HuH-7 (cell line): ENCODE measurements around the gene SELENOF.
"Not testable (repeated sequence)": the region's sequence is repeated elsewhere in the genome, so short reads cannot be mapped to it uniquely, and the experiment has no call there.

Experiments
- DNase-seq: peaks from one replicate; pipeline ENCODE4 v3.0.0; 2011; ENCODE audit warnings: low spot score

Gene SELENOF

DNA sequence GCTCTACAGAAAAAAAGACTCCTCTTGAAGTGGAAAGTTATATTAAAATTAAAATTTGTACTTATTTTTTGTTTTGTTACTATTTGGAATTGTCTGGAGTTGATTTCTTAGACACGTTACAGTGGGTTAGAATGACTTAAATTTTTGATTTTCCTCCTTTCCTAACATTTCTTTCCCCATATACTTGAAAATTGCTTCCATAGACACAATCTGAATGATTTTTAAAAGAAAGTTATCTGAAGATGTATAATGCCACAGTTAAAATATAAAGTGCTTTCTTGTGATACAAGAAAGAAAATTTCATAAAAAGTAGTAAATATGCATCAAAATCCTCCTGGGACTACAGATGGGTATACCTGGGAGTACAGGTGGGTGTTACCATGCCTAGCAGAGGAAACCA is 2.8 kb upstream of the SELENOF start:
- DNase-seq, result no peak

DNA sequence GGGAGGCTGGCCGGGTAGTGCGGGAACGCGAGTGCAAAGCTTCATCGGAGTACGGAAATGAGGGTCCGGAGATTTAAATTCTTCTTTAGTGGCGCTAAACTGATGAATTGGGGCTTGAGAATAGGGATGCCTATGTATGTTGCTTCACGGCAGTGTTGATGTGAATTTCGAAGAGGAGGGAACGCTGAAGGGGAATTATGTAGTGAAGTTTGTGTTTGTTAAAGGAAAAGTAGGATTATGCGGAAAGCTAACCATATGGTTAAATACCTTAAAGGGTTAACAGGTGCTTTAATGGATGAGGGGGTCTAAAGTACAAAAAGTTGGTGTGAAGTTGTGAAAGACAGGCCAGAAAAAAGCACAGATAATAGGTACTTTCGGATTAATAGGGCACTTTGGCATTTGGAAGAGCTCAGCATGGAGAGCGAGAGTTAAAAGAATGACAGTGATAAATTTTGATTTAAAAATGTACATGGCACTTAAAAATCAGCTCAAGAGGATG is 1.9 kb upstream of the SELENOF start:
- no peak for DNase-seq

DNA sequence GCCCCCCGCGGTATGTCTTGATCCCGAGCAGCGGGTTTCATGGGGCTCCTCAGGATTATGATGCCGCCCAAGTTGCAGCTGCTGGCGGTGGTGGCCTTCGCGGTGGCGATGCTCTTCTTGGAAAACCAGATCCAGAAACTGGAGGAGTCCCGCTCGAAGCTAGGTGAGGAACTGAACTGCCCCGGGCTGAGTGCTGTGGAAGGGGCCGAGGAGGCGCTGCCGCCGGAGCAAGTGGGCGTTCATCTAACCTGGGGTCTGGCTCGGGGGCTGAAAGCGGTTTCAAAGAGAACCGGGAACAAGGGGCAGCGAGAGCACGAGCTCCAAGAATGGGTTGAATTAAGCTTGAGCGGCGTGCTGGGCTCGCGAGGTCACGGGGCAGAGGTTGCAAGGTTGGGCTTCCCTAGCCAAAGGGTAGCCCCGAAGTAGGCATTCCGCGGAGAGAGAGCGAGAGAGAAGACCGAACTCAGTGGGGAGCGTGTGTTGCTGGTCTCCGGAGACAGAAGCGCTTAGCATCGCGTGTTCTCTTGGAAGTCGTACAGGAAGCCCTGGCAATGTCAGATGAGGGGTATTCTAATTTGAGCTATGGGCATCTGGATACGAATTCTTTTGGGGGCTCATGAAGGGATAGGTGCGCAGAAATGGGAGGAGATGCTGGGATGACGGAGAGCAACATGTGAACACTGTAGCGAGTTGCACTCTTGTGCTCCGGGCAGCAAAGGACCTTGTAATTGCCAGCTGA is 1.2 kb upstream of the SELENOF start:
- DNase-seq, result peak; percentile 38

DNA sequence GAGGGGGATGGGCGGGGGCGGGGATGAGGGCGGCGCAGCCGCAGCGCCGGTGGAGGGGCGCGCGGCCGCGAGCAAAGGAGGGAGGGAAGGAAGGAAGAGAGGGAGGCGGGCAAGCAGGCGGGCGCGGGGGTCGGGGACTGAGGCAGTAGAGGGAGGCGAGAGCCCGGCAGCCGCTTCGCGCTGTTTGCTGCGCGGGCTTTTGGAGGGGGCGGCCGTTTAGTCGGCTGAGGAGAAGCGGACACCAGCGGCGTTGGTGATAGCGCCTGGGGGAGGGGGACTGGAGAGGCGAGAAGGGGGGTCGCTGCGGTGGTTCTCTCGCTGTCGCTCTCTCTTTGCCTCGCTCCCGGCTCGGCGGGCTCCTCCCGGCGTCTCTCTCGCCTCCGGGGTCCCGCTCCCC is 673 bp upstream of the SELENOF start, which contains the start of gene HS2ST1:
HS2ST1 (plus strand) TSS at position 35 of the 397 bp plus-strand sequence.
- DNase-seq, result peak; percentile 26

DNA sequence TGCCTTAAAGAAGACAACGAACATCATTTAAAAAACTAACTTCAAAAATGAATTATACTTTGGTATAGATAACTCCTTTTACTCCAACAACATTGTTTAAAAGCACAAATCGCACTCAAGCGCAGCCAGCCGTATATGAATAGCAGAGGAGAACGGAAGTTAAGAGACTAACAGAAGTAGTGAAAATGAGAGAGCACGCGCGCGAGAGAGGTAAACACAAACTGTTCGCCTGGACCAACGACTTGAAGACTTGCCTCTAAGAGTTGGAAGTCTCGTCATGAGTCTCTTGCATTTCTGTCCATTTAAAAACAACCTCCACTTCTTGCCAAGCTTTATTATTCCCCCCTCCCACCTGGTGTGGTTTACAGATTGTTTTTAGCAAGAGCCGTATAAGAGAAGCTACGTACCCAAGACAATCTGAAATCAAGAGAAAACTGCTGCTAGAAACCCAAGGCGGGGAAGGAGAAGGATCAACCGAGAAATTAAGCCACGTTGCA is 479 bp downstream of the SELENOF start:
- DNase-seq, result no peak

DNA sequence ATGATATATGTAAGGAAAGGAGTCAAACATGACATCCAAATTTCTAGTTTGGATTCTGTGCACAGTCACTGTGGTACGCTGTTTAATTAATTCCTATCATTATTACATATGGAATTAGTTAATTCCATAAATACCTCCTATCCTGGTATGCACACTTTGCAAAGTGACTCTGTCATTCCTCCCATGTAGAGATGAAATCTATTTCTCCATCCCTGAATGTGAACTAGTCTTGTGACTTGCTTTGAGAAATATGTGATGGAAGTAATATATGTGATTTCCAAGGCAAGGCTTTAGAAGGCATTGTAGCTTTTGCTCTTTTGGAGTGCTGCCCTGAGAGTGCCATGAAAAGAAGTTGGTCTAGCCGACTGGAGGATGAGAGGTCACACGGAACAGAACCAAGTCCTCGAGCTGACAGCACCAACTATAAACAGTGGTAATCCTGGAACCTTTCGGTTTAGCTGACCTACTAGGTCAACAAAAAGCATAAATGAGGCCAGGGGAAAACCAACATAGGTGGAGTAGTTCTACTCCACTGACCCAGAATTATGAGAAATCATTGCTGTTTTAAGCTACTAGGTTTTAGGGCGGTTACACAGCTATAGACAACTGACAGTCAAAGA is 1.5 kb downstream of the SELENOF start:
- DNase-seq, result no peak

DNA sequence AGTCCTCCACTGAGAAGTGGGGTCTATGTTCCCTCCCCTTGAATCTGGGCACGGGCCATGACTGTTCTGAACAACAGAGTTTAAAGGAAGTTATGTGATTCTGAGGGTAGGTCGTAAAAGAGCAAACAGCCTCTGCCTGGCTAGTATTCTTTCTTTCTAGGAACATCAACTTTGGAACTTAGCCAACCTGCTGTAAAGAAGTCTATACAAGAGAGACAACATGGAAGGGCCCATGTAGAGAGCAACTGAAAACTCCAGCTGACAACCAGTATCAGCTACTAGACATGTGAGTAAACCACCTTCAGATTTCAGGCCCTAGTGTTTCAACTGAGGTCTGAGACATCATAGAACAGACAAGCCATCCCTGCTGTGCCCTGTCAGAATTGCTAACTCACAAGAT is 7.5 kb downstream of the SELENOF start:
- peak; percentile 38 for DNase-seq

DNA sequence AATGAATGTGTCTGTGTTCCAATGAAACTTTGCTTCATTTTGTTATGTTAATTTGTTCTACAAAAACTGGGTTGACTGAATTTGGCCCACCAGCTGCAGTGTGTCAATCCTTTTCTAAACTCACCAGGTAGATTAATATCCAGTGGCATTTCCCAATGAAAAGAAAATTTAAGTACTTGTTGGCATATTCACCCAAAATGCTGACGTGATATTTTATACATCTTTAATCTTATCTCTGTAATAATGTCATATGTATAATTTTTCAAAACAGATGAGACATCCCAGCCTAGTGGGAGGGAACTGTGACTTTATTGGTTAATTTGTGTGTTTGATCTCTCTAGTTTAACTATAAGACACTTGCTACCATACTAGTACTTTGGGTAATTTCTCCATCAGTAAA is 8.1 kb downstream of the SELENOF start:
- no peak for DNase-seq

DNA sequence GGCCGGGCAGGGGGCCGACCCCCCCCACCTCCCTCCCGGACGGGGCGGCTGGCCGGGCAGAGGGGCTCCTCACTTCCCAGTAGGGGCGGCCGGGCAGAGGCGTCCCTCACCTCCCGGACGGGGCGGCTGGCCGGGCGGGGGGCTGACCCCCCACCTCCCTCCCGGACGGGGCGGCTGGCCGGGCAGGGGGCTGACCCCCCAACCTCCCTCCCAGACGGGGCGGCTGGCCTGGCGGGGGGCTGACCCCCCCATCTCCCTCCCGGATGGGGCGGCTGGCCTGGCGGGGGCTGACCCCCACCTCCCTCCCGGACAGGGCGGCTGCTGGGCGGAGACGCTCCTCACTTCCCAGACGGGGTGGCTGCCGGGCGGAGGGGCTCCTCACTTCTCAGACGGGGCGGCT is 14.5 kb downstream of the SELENOF start:
- not testable (repeated sequence) for DNase-seq

DNA sequence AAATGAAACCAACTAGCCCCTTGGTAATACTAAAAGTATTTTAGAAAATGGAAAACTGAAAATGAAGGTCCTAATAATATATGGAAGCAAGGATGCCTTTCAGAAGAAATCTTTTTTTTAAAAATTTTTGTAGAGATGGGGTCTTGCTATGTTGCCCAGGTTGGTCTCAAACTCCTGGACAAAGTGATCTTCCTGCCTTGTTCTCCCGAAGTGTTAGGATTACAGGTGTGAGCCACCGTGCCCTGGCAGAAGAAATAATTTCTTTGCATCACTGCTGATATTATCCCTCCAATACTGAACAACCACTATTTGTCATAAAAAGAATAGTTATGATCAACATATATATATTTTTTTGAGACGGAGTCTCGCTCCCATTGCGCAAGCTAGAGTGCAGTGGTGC is 25.6 kb downstream of the SELENOF start:
- DNase-seq, result no peak

DNA sequence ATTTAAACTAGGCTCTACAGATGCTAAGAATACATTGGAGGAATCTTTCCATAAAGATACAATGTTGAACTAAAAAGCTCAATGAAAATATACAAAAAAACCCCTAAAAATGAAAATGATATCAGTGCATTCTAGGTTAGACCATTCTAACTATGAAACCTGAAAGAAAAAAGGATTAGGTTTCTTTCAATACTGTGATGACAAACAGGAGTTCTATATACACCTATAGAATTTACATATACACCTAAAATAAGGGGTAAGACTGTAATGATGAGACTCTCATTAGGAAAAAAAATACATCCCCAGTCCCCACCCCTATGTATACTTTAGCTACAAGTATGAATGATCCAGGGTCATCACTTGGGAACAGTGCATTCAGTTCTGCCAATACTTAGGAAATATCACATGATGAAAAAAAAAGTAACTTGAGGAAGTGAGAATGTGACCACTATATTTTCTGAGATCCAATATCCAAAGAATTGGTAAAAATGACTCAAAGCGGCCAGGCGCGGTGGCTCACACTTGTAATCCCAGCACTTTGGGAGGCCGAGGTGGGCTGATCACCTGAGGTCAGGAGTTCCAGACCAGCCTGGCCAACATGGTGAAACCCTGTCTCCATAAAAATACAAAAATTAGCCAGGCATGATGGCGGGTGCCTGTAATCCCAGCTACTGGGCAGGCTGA is 26.3 kb downstream of the SELENOF start:
- DNase-seq, result no peak

DNA sequence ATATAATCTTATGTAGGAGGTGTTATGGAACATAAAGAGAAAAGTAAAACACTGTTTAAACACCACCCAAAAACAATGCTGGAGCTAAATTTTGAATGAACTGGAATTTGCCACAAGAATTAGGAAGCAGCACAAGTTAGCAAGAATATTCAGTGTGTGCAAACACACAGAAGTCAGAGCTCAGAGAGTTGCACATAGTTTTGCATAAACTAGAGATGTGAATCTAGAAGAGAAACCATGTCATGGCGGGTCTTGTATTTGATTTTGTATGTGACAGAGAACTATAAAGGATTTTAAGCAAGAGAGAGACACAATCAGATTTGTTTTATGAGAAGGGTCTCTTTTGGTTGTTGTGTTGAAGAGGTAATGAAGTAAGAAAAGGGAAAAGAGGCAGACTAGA is 38.2 kb downstream of the SELENOF start:
- DNase-seq, result no peak

DNA sequence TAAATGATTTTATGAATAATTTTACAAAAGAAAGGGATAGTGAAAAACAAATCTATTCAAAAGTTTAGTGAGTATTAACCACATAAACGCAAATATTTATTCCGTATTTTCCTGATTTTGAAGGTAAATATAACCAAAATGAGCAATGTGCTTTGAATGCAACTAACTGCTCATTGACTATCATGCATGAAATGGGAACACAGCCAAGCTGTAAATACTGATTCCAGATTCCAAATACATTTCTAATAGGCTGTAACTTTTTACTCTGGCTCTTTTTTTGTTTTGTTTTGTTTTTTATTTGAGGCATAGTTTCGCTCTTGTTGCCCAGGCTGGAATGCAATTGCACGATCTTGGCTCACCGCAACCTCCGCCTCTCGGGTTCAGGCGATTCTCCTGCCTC is 41.8 kb downstream of the SELENOF start:
- no peak for DNase-seq

DNA sequence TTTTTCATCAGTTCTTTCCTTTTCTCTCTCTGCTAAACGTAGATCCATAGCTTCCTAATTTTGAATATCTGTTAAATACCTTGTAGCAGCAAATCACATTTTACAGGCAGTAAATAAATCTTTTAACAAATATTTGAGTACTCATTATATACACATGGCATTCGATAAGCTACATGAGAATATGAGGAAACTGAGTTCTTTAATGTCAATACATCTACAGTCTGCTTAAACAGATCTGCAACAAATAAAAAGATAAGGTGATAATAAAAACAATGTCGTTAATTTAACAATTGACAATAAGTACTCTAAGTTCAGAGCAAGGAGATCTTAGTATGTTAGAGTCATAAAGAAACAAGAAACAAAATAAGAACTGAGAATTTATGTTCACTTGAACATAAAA is 42.9 kb downstream of the SELENOF start:
- no peak for DNase-seq

DNA sequence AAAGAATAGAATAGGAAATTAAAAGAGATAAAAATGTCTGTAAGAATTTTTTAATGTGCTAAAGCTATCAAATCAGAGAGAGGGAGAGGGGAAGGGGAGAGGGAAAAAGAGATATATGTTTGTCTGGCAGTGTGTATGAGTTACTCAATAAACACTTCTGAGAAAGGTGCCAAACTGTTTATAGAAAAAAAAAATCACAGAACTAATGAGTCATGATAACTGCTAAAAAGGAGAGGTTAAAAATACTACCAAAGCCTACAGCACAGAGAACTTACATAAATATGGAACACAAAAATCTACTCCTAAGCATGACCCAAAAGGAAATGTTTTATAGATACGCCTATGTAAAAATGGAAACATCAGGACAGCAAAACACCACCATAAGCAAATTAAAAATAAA is 45.4 kb downstream of the SELENOF start:
- DNase-seq, result no peak

DNA sequence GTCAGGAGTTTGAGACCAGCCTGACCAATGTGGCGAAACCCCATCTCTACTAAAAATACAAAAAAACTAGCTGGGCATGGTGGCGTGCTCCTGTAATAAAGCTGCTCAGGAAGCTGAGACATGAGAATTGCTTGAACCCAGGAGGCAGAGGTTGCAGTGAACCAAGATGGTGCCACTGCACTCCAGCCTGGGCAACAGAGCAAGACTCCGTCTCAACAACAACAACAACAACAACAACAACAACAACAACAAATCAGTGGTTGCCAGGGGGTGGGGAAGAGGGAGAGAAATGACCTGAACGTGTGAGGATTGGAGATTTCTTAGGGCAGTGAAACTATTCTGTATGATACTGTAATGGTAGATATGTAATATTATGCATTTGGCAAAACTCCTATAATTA is 46.6 kb downstream of the SELENOF start:
- not testable (repeated sequence) for DNase-seq

DNA sequence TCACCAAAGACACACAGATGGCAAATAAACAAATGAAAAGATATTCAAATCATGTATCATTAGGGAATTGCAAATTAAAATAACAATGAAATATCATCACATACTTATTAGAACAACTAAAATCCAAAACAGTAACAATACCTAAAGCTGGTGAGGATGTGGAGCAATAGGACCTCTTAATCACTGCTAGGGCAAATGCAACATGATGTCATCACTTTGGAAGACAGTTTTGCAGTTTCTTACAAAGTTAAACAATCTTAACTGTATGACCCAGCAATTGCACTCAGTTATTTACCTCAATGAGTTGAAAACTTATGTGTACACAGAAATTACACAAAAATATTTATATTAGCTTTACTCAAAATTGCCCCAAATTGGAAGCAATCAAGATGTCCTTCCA is 47.3 kb downstream of the SELENOF start:
- DNase-seq, result no peak

DNA sequence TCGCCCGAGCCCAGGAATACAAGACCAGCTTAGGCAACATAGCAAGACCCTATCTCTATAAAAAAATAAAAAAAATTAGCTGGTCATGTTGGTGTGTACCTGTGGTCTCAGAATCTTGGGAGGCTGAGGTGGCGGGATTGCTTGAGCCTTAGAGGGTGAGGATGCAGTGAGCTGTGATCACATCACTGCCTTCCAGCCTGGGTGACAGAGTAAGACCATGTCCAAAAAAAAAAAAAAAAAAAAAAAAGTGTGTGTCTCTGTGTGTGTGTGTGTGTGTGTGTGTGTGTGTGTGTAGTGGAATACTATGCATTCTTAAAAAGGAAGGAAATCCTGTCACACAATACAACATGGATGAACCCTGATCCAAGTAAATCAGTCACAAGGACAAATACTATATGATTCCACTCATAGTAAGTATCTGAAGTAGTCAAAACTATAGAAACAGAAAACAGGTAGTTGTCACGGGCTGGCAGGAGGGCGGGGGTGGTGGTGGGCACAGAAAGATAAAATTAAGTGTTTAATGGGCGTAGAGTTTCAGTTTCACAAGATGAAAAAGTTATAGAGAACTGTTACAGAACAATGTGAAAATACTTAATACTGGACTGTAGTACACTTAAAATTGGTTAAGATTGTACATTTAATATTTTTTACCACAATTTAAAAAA is 47.8 kb downstream of the SELENOF start:
- DNase-seq, result no peak

DNA sequence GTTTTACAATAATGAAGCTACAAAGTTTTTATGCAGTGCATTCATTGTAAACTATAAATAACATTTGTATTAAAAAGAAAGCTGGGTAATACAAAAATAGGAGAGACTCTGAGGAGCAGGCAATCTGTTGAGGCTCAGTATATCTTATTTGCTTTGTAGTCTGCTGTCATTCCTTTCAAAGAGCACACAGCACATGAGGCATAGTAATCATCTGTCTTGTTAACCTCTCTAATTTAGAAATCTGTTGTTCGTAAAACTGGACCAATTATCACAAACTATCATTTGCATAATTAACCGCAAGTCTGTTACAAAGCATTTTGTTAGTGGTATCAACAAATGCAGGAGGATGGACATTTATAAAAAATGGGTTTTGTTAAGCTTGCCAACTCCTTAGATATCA is 51.0 kb downstream of the SELENOF start:
- no peak for DNase-seq

DNA sequence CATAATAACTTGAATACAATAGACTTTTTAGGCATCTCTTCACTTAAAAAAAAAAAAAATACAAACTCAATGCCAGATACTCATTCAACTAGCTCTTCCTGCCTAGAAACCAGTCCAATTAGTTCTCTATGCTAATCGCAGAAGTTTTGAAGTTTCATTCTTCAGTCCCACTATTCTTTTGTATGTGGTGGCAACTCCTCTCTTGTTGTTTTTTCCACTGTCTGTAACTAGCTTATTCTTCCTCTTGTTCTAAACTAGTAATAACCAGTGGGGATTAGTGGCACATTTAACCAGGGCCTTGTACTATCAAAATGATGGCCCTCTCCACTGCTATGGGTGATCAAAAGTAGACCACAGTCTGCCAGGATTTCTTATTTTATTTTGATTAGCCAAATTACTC is 52.5 kb downstream of the SELENOF start:
- DNase-seq, result no peak

DNA sequence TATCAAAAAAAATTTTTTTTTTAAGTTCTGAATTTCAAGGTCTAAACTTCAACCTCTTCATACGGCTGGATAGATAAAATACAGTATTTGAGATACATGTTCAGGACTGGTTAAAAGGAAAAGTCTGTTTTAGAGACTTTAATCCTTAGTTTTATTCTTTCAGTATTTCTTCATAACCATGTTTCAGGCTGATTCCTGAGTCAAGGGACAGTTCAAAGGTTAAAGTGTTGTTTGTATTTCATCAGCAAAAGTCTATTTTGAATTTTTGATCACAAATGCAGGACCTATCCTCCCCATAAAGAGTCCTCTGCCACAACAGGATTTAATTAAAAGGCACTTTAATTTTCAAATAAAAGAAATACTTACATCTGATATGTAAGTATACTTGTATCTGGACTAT is 53.5 kb downstream of the SELENOF start:
- peak; percentile 17 for DNase-seq

DNA sequence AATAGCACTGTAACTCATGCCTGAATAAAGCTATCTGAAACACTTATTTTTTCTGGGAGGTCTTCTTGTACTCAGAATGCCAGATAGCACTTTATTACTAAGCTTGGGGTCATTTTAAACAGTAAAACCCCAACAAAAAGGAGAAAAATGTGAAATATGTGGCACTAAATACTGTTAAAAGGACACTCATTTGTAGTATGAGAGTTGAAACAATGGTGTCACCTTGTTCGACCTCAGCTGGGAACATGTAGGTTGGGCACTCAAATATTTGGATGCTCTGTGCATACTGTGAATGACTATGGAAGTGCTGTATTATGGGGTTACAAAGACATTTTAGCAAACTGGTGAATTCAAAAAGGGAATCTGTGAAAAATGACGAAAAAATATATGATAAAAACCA is 53.9 kb downstream of the SELENOF start:
- no peak for DNase-seq
